GM12878 (cell line): ENCODE measurements around the gene ZNF782. TPM values are rescaled to one million over a fixed set of nuclear protein-coding genes. Genes with fewer than 3 reads are reported as not detected.
A peak's percentile ranks its signal among the peaks of the same experiment; 100 is the strongest.

Source experiments
- ATAC-seq: fragments of 200-7000 bp; cut with Tn5 transposase; 3 replicates; pipeline ENCODE4 v1.9.1; 2020; ENCODE audit warnings: mild to moderate bottlenecking, moderate library complexity
- BruUV-seq: library from RNA; stranded (reverse); fragments of 400-500 nt; replicated peaks from 2 replicates; lab custom pipeline; 2021; lab: Mats Ljungman, UMichigan
- CTCF ChIA-PET: fragments of 300-600 bp; sonication (Branson Sonifier 250); formaldehyde crosslinking; extraction: SDS; loops from one replicate; lab custom pipeline; 2021; ENCODE audit warnings: inconsistent platforms; lab: Yijun Ruan, JAX
- POLR2A ChIA-PET: fragments of 350-600 bp; formaldehyde crosslinking; extraction: SDS; loops from one replicate; lab custom pipeline; 2021; ENCODE audit warnings: inconsistent platforms; lab: Charles Lee
- RAD21 ChIA-PET: fragments of 300-600 bp; sonication (Branson Sonifier 250); formaldehyde crosslinking; loops from one replicate; lab custom pipeline; 2023; ENCODE audit warnings: antibody characterized with exemption; ENCODE audit not compliant: unreplicated experiment; lab: Charles Lee
- SMC1A ChIA-PET: fragments of 300-600 bp; sonication (Branson Sonifier 250); formaldehyde crosslinking; loops from one replicate; lab custom pipeline; 2023; ENCODE audit not compliant: unreplicated experiment, uncharacterized antibody; lab: Charles Lee
- DNase-seq: peaks from one replicate; pipeline ENCODE4 v3.0.0-alpha.2; 2011; ENCODE audit warnings: low read depth, low spot score
- FAIRE-seq: peaks from 3 replicates; lab custom pipeline; 2011; peaks lifted over from hg19 to GRCh38; lab: Jason Lieb, UNC
- H2AFZ ChIP-seq: 2 replicates; pipeline ENCODE4 v1.6.0; 2011; ENCODE audit warnings: low read depth, low read length, control low read depth; ENCODE audit not compliant: control insufficient read depth
- H3K27ac ChIP-seq: 2 replicates; pipeline ENCODE4 v1.5.1; 2011; ENCODE audit warnings: control low read depth; ENCODE audit not compliant: control insufficient read depth, insufficient read depth
- H3K27me3 ChIP-seq, 2 experiments: replicated peaks in 1 of 2; 2 replicates each; pipeline versions ENCODE4 v1.6.0 to v1.6.1; 2011; ENCODE audit warnings: low read length in 1 of 2; ENCODE audit not compliant: control insufficient read depth in 2 of 2, insufficient read depth in 2 of 2
- H3K36me3 ChIP-seq, 2 experiments: 2 replicates each; pipeline ENCODE4 v1.5.1; 2011; ENCODE audit warnings: low read length in 1 of 2; ENCODE audit not compliant: control insufficient read depth in 2 of 2, insufficient read depth in 2 of 2
- H3K4me1 ChIP-seq: 2 replicates; pipeline ENCODE4 v1.6.1; 2011; ENCODE audit warnings: mild to moderate bottlenecking, low read length, moderate library complexity, mixed read lengths; ENCODE audit not compliant: control insufficient read depth, insufficient read depth
- H3K4me2 ChIP-seq: 2 replicates; pipeline ENCODE4 v1.6.0; 2011; ENCODE audit warnings: control low read depth; ENCODE audit not compliant: control insufficient read depth, insufficient read depth
- H3K4me3 ChIP-seq: fragments of 200-600 bp; sonication (generic); 2 replicates; pipeline ENCODE4 v1.5.1; 2016
- H3K79me2 ChIP-seq: 2 replicates; pipeline ENCODE4 v1.6.0; 2011; ENCODE audit warnings: low read length; ENCODE audit not compliant: control insufficient read depth, insufficient read depth
- H3K9ac ChIP-seq: 2 replicates; pipeline ENCODE4 v1.8.0; 2011; ENCODE audit warnings: low read length, control low read depth, mixed read lengths; ENCODE audit not compliant: control insufficient read depth, insufficient read depth
- H3K9me3 ChIP-seq: replicated peaks from 3 replicates; pipeline ENCODE4 v1.5.1; 2011; ENCODE audit warnings: mild to moderate bottlenecking, low read length; ENCODE audit not compliant: control insufficient read depth, insufficient read depth
- H4K20me1 ChIP-seq: 2 replicates; pipeline ENCODE4 v1.6.0; 2011; ENCODE audit not compliant: control insufficient read depth, insufficient read depth
- ATF7 ChIP-seq: fragments of 450-650 bp; IDR thresholded peaks from 2 replicates; pipeline ENCODE4 v1.6.1; 2016; ENCODE audit warnings: low read depth, mild to moderate bottlenecking
- BACH1 ChIP-seq: fragments of 450-650 bp; IDR thresholded peaks from 2 replicates; pipeline ENCODE4 v1.6.1; 2017; ENCODE audit warnings: mild to moderate bottlenecking, borderline replicate concordance
- CREB1 ChIP-seq: IDR thresholded peaks from 2 replicates; pipeline ENCODE4 v1.6.1; 2012; ENCODE audit warnings: low read depth, mild to moderate bottlenecking, inconsistent platforms
- DPF2 ChIP-seq: fragments of 450-650 bp; IDR thresholded peaks from 2 replicates; pipeline ENCODE4 v1.6.1; 2017; ENCODE audit warnings: mild to moderate bottlenecking
- EP300 ChIP-seq, 2 experiments: fragments of 150-350 bp in 1 of 2; IDR thresholded peaks; 2 replicates each; pipeline ENCODE4 v1.6.1; 2011 to 2012; ENCODE audit warnings: low read depth in 2 of 2, low read length in 2 of 2, borderline replicate concordance in 1 of 2, improper control_type of control experiment in 1 of 2, inconsistent platforms in 1 of 2; ENCODE audit not compliant: control insufficient read depth in 1 of 2
- JUND ChIP-seq: IDR thresholded peaks from 2 replicates; pipeline ENCODE4 v1.6.1; 2012; ENCODE audit warnings: low read depth, mild to moderate bottlenecking, low read length, improper control_type of control experiment, moderate library complexity
- KDM1A ChIP-seq: fragments of 200-600 bp; sonication (generic); IDR thresholded peaks from 2 replicates; pipeline ENCODE4 v1.6.1; 2016; ENCODE audit warnings: borderline replicate concordance
- MTA2 ChIP-seq: fragments of 450-650 bp; IDR thresholded peaks from 2 replicates; pipeline ENCODE4 v1.6.1; 2016; ENCODE audit warnings: low read depth, mild to moderate bottlenecking, moderate library complexity
- RUNX3 ChIP-seq: IDR thresholded peaks from 2 replicates; pipeline ENCODE4 v1.6.1; 2012; ENCODE audit warnings: low read length, inconsistent platforms
- SIN3A ChIP-seq: IDR thresholded peaks from 2 replicates; pipeline ENCODE4 v1.6.1; 2012; ENCODE audit warnings: low read depth, low read length, improper control_type of control experiment
- SKIL ChIP-seq: fragments of 450-650 bp; IDR thresholded peaks from 2 replicates; pipeline ENCODE4 v1.6.1; 2017; ENCODE audit warnings: mild to moderate bottlenecking, low read depth, inconsistent platforms; ENCODE audit not compliant: poor library complexity, severe bottlenecking
- SMAD1 ChIP-seq: fragments of 450-650 bp; IDR thresholded peaks from 2 replicates; pipeline ENCODE4 v1.6.1; 2018; ENCODE audit warnings: mild to moderate bottlenecking, low read depth; ENCODE audit not compliant: partially characterized antibody
- SPI1 ChIP-seq: IDR thresholded peaks from 2 replicates; pipeline ENCODE4 v1.6.1; 2011; ENCODE audit warnings: low read depth, mild to moderate bottlenecking, low read length, moderate library complexity, borderline replicate concordance; ENCODE audit not compliant: insufficient read depth
- SREBF1 ChIP-seq: IDR thresholded peaks from 2 replicates; pipeline ENCODE4 v1.6.1; 2012; ENCODE audit warnings: mild to moderate bottlenecking, low read length
- TCF7 ChIP-seq: IDR thresholded peaks from 2 replicates; pipeline ENCODE4 v1.6.1; 2014; ENCODE audit warnings: antibody characterized with exemption, borderline replicate concordance
- WGBS: methylation state at CpG from one replicate; pipeline ENCODE4 v1.1.6; 2016; ENCODE audit warnings: low lambda C conversion rate; ENCODE audit not compliant: insufficient replicate concordance, insufficient coverage; ENCODE audit errors: missing lambda C conversion rate; 5-methylcytosine and 5-hydroxymethylcytosine counted together
- in situ Hi-C: fragments of 300-500 bp; cut with MboI; formaldehyde crosslinking; loops from 9 replicates; pipeline ENCODE4 v1.14.3; 2018; ENCODE audit warnings: mixed read lengths
- intact Hi-C: fragments of 100-400 bp; cut with micrococcal nuclease; formaldehyde crosslinking; loops from one replicate; pipeline ENCODE4 v1.14.2; 2022; ENCODE audit not compliant: unreplicated experiment
- polyA plus RNA-seq, 11 experiments: library from polyadenylated mRNA; depleted of rRNA in 4 of 11; unstranded in 6 of 11; stranded (reverse) in 5 of 11; fragments of >200 nt; fragmentation: Nextera tagmentation in 4 of 11; fragmentation: Illumina TruSeq in 1 of 11; extraction: Ambion mirVana in 4 of 11; extraction: Trizol in 1 of 11; gene quantifications; 1 replicate in 1 of 11; 2 replicates in 10 of 11; pipeline versions ENCODE4 v1.2.1 to v1.2.3, GENCODE V29; 2011 to 2016; ENCODE audit warnings: inconsistent platforms in 2 of 11, missing spikeins in 2 of 11, low read depth in 1 of 11
- total RNA-seq, 4 experiments: library from RNA; depleted of rRNA in 3 of 4; stranded (reverse); fragments of >200 nt in 3 of 4; fragmentation: Illumina TruSeq in 1 of 4; extraction: Trizol in 1 of 4; gene quantifications; 2 replicates each; pipeline versions ENCODE4 v1.2.1 to v1.2.3, GENCODE V29; 2013 to 2021
- TF ChIP-seq, protein P1 (sequence below): IDR thresholded peaks from 2 replicates; pipeline ENCODE4 v1.6.1; 2012; ENCODE audit warnings: low read depth, low read length, improper control_type of control experiment

Gene ZNF782
- total and polyA plus RNA-seq, 10 of the 15 experiments (the other 5 are each of a cell fraction or from before 2014, with no cell fraction given): 0.55 to 7.8 (median 4.5) TPM

GRCh38 chr9:96784021-96784420 is 70.3 kb downstream of the ZNF782 start:
- CTCF ChIA-PET: no interaction called here
- no peak for TF ChIP-seq SREBF1
- no peak for TF ChIP-seq TCF7
- TF ChIP-seq KDM1A: no peak
- TF ChIP-seq SIN3A: no peak
- TF ChIP-seq SPI1: no peak
- TF ChIP-seq, protein P1, sequence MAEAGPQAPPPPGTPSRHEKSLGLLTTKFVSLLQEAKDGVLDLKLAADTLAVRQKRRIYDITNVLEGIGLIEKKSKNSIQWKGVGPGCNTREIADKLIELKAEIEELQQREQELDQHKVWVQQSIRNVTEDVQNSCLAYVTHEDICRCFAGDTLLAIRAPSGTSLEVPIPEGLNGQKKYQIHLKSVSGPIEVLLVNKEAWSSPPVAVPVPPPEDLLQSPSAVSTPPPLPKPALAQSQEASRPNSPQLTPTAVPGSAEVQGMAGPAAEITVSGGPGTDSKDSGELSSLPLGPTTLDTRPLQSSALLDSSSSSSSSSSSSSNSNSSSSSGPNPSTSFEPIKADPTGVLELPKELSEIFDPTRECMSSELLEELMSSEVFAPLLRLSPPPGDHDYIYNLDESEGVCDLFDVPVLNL: no peak
- DNase-seq (no peak), ATAC-seq (no peak), FAIRE-seq (no peak)
- H3K27me3 ChIP-seq: no peaks in the 10 kb centered on the region
- SMC1A ChIA-PET: no interaction called here
- no peaks in the 10 kb centered on the region for H4K20me1 ChIP-seq
- H3K4me1 ChIP-seq: no peaks in the 10 kb centered on the region
- H3K4me2 ChIP-seq: no peak overlapping the region
- 97% methylated on average over 3 of the region's 3 CpGs for WGBS
- no peaks in the 10 kb centered on the region for H3K36me3 ChIP-seq
- BruUV-seq: no TSS peak
- in situ Hi-C loops: no loop called here
- POLR2A ChIA-PET: no interaction called here
- H3K79me2 ChIP-seq: no peaks in the 10 kb centered on the region
- H3K27ac ChIP-seq: no peak overlapping the region
- H3K4me3 ChIP-seq: no peak overlapping the region
- no peak overlapping the region for H3K9ac ChIP-seq
- H3K9me3 ChIP-seq: no peaks in the 10 kb centered on the region; the same call in 1 of the 3 replicates
- intact Hi-C loops: no loop called here
- H2AFZ ChIP-seq: no peak overlapping the region
- RAD21 ChIA-PET: no interaction called here

- ATAC-seq: peak; percentile 47
- POLR2A ChIA-PET: interaction anchor here (1.2 to 1.4 kb wide), 2 partner anchors 72 to 92 kb away, joined by 4 to 5 read pairs; partner anchors contain the start of gene ZNF782
- RAD21 ChIA-PET: interaction anchor here (1.2 kb wide), 1 partner anchor 92 kb away, joined by 3 read pairs; no protein-coding TSS in a partner anchor
- peak; percentile 78; the same call in 1 of the 2 replicates for TF ChIP-seq BACH1
- TF ChIP-seq SKIL: peak; percentile 70
- TF ChIP-seq RUNX3: peak; percentile 55
- peak; percentile 42 for TF ChIP-seq SMAD1
- TF ChIP-seq MTA2: peak; percentile 96
- peak; percentile 65 to 83; a peak in 3 of 4 replicates for TF ChIP-seq EP300 (IDR thresholded peaks at IDR 0.05; ENCODE audit: borderline replicate concordance in 1 of 2, control insufficient read depth in 1 of 2, low read depth in 2 of 2, low read length in 2 of 2)
- TF ChIP-seq DPF2: peak; percentile 88
- TF ChIP-seq CREB1: no peak
- TF ChIP-seq ATF7: peak; percentile 73
- no peak for TF ChIP-seq KDM1A
- TF ChIP-seq JUND: peak; percentile 70
Measured at GRCh38 chr9:96782235-96782634, 72.1 kb downstream of the ZNF782 start.

More at GRCh38 chr9:96782235-96782634, 72.1 kb downstream of the ZNF782 start:
- intact Hi-C loops (no loop called here), in situ Hi-C loops (no loop called here)
- Histone ChIP-seq H3K9me3 (no peaks in the 10 kb centered on the region; the same call in 1 of the 3 replicates), H3K9ac (no peak overlapping the region), H4K20me1 (no peaks in the 10 kb centered on the region), H3K4me2 (no peak overlapping the region), H3K4me3 (no peak overlapping the region), H2AFZ (no peak overlapping the region), H3K36me3 (no peaks in the 10 kb centered on the region), H3K27me3 (no peaks in the 10 kb centered on the region), H3K79me2 (peaks cover 6% of the 10 kb centered on the region), H3K27ac (no peak overlapping the region), H3K4me1 (no peaks in the 10 kb centered on the region)
- no TSS peak for BruUV-seq
- DNase-seq (peak; percentile 17), FAIRE-seq (no peak)
- ChIA-PET CTCF (interaction anchor here (0.7 to 1.0 kb wide), 2 partner anchors 70 to 74 kb away, joined by 3 to 4 read pairs; no protein-coding TSS in a partner anchor), SMC1A (interaction anchor here (1.1 to 1.2 kb wide), 3 partner anchors 9 to 92 kb away, joined by 3 read pairs; no protein-coding TSS in a partner anchor)
